ENCODE measurements around the gene ZNF775. TPM values are rescaled to one million over a fixed set of nuclear protein-coding genes. Genes with fewer than 3 reads are reported as not detected.

Gene ZNF775
- total and polyA plus RNA-seq, 2 of the 13 experiments (the other 11 are each of a cell fraction or from before 2014, with no cell fraction given): 3.1 to 3.2 TPM

GRCh38 chr7:150439967-150440366, 60.8 kb downstream of the ZNF775 start:
- no peaks in the 10 kb centered on the region for H3K79me2 ChIP-seq (ENCODE audit: insufficient read depth, low read length)
- 3% methylated on average over 2 of the region's 2 CpGs for WGBS (ENCODE audit: low lambda C conversion rate)
- no peak overlapping the region for H3K9ac ChIP-seq (ENCODE audit: insufficient read depth, low read depth, low read length)
- no peak overlapping the region for H3K27ac ChIP-seq (ENCODE audit: extremely low read length, insufficient read depth, low read length)
- FAIRE-seq (no peak), DNase-seq (ENCODE audit: low spot score) (no peak), ATAC-seq (no peak)
- H3K4me3 ChIP-seq (replicated peaks in 1 of 3; ENCODE audit: insufficient read depth in 1 of 3, low read depth in 2 of 3, low read length in 3 of 3): no peak overlapping the region
- POLR2A ChIA-PET: no interaction called here
- H3K9me3 ChIP-seq (ENCODE audit: low read length): 0 out of 2 replicates have a peak, but pooled peaks cover 4% of the 10 kb centered on the region
- TF ChIP-seq, protein P1, sequence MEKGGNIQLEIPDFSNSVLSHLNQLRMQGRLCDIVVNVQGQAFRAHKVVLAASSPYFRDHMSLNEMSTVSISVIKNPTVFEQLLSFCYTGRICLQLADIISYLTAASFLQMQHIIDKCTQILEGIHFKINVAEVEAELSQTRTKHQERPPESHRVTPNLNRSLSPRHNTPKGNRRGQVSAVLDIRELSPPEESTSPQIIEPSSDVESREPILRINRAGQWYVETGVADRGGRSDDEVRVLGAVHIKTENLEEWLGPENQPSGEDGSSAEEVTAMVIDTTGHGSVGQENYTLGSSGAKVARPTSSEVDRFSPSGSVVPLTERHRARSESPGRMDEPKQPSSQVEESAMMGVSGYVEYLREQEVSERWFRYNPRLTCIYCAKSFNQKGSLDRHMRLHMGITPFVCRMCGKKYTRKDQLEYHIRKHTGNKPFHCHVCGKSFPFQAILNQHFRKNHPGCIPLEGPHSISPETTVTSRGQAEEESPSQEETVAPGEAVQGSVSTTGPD (CRISPR knock-in tag; IDR thresholded peaks at IDR 0.05): no peak
- H4K20me1 ChIP-seq (ENCODE audit: insufficient read depth, low read length): no peaks in the 10 kb centered on the region
- intact Hi-C loops (cut with micrococcal nuclease; ENCODE audit: unreplicated experiment): no loop called here
- no peak overlapping the region for H2AFZ ChIP-seq (ENCODE audit: low read length)
- BruUV-seq (replicated peaks): no TSS peak
- H3K27me3 ChIP-seq (ENCODE audit: control insufficient read depth in 1 of 2, insufficient read depth in 2 of 2, low read length in 2 of 2): peaks cover 1 to 23% of the 10 kb centered on the region in 2 experiments; a peak in 3 of 5 replicates
- in situ Hi-C loops (cut with HindIII; ENCODE audit: extremely low pct_ligation_motif_present, low pct_unique_long_range_greater_than_20kb): no loop called here
- no peaks in the 10 kb centered on the region for H3K4me1 ChIP-seq (ENCODE audit: insufficient read depth, low read length)
- CTCF ChIA-PET (ENCODE audit: low intra/inter-chr PET ratio, low total read pairs): no interaction called here
- no peaks in the 10 kb centered on the region for H3K36me3 ChIP-seq (replicated peaks in 1 of 2; ENCODE audit: control insufficient read depth in 1 of 2, insufficient read depth in 2 of 2, low read length in 2 of 2)
- H3K4me2 ChIP-seq (ENCODE audit: low read depth, low read length): no peak overlapping the region

DNA sequence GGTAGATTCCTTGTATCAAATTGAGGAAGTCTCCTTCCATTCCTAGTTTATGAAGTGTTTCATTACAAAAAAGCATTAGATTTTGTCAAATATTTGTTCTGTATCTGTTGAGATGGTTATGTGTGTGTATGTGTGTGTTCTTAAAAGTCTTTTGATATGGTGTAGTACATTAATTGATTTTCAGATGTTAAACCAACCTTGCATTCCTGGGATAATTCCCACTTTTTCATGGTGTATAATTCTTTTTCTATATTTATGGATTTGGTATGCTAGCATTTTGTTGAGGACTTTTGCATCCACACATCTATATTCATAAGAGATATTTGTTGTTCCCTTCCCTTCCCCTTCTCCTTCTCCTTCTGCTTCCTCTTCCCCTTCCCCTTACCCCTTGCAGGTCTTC, 62.4 kb downstream of the ZNF775 start:
- no TSS peak for BruUV-seq (replicated peaks)
- no peak for ATAC-seq
- DNase-seq (ENCODE audit: low spot score): no peak
- TF ChIP-seq, protein P2, sequence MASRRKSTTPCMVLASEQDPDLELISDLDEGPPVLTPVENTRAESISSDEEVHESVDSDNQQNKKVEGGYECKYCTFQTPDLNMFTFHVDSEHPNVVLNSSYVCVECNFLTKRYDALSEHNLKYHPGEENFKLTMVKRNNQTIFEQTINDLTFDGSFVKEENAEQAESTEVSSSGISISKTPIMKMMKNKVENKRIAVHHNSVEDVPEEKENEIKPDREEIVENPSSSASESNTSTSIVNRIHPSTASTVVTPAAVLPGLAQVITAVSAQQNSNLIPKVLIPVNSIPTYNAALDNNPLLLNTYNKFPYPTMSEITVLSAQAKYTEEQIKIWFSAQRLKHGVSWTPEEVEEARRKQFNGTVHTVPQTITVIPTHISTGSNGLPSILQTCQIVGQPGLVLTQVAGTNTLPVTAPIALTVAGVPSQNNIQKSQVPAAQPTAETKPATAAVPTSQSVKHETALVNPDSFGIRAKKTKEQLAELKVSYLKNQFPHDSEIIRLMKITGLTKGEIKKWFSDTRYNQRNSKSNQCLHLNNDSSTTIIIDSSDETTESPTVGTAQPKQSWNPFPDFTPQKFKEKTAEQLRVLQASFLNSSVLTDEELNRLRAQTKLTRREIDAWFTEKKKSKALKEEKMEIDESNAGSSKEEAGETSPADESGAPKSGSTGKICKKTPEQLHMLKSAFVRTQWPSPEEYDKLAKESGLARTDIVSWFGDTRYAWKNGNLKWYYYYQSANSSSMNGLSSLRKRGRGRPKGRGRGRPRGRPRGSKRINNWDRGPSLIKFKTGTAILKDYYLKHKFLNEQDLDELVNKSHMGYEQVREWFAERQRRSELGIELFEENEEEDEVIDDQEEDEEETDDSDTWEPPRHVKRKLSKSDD (CRISPR knock-in tag; IDR thresholded peaks at IDR 0.05; ENCODE audit: low read depth): no peak
- TF ChIP-seq ZNF34 (CRISPR knock-in tag; IDR thresholded peaks at IDR 0.05; ENCODE audit: borderline replicate concordance): no peak
- no peak for TF ChIP-seq RNF2 (conservative IDR thresholded peaks at IDR 0.05; ENCODE audit: low read depth)
- TF ChIP-seq, protein P3, sequence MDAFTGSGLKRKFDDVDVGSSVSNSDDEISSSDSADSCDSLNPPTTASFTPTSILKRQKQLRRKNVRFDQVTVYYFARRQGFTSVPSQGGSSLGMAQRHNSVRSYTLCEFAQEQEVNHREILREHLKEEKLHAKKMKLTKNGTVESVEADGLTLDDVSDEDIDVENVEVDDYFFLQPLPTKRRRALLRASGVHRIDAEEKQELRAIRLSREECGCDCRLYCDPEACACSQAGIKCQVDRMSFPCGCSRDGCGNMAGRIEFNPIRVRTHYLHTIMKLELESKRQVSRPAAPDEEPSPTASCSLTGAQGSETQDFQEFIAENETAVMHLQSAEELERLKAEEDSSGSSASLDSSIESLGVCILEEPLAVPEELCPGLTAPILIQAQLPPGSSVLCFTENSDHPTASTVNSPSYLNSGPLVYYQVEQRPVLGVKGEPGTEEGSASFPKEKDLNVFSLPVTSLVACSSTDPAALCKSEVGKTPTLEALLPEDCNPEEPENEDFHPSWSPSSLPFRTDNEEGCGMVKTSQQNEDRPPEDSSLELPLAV (CRISPR knock-in tag; conservative IDR thresholded peaks at IDR 0.05; ENCODE audit: low read depth): no peak
- no peak for TF ChIP-seq NFRKB (IDR thresholded peaks at IDR 0.05)
- no peak for TF ChIP-seq RAD51 (IDR thresholded peaks at IDR 0.05; ENCODE audit: borderline replicate concordance)
- TF ChIP-seq ZNF383 (CRISPR knock-in tag; IDR thresholded peaks at IDR 0.05; ENCODE audit: borderline replicate concordance): no peak
- no peak for TF ChIP-seq ETV6 (CRISPR knock-in tag; conservative IDR thresholded peaks at IDR 0.05)
- TF ChIP-seq ZBTB8A (CRISPR knock-in tag; IDR thresholded peaks at IDR 0.05; ENCODE audit: borderline replicate concordance, low read depth): no peak
- Histone ChIP-seq H3K9ac (ENCODE audit: insufficient read depth, low read depth, low read length) (no peak overlapping the region), H3K9me3 (ENCODE audit: low read length) (0 out of 2 replicates have a peak, but pooled peaks cover 4% of the 10 kb centered on the region), H3K4me1 (ENCODE audit: insufficient read depth, low read length) (no peaks in the 10 kb centered on the region), H3K27me3 (ENCODE audit: control insufficient read depth in 1 of 2, insufficient read depth in 2 of 2, low read length in 2 of 2) (peaks cover 1 to 18% of the 10 kb centered on the region in 2 experiments; a peak in 3 of 5 replicates), H4K20me1 (ENCODE audit: insufficient read depth, low read length) (no peaks in the 10 kb centered on the region), H3K27ac (ENCODE audit: extremely low read length, insufficient read depth, low read length) (no peak overlapping the region), H3K4me2 (ENCODE audit: low read depth, low read length) (no peak overlapping the region), H3K4me3 (replicated peaks in 1 of 3; ENCODE audit: insufficient read depth in 1 of 3, low read depth in 2 of 3, low read length in 3 of 3) (no peak overlapping the region), H3K36me3 (replicated peaks in 1 of 2; ENCODE audit: control insufficient read depth in 1 of 2, insufficient read depth in 2 of 2, low read length in 2 of 2) (no peaks in the 10 kb centered on the region), H3K79me2 (ENCODE audit: insufficient read depth, low read length) (no peaks in the 10 kb centered on the region), H2AFZ (ENCODE audit: low read length) (no peak overlapping the region)
- no peak for FAIRE-seq
- POLR2A ChIA-PET: no interaction called here
- in situ Hi-C loops (cut with HindIII; ENCODE audit: extremely low pct_ligation_motif_present, low pct_unique_long_range_greater_than_20kb): no loop called here
- CTCF ChIA-PET (ENCODE audit: low intra/inter-chr PET ratio, low total read pairs): no interaction called here
- intact Hi-C loops (cut with micrococcal nuclease; ENCODE audit: unreplicated experiment): no loop called here
